Measurements from ENCODE around the gene CDK19.

DNA sequence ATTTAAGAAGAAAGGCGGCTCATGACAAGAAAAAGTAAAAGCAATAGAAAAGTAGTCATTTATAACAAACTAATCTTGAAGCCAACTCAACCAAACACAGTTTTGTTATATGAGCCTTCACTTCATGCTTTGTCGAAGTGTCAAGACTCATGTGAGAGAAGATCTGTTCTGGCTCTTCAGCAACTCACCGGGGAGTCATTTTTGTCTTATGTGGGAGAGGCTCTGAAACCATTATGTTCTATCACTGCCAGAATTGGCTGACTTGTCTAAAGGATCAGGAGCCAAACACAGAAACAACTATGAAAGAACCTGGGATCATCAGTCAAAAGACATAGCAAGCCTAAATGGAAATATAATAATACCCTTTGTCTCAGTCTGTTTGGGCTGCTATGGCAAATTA lies 105.2 kb downstream of the CDK19 start:
- TF ChIP-seq EZH2 (IDR thresholded peaks at IDR 0.05; ENCODE audit: low read length), result no peak
- TF ChIP-seq, protein P1, sequence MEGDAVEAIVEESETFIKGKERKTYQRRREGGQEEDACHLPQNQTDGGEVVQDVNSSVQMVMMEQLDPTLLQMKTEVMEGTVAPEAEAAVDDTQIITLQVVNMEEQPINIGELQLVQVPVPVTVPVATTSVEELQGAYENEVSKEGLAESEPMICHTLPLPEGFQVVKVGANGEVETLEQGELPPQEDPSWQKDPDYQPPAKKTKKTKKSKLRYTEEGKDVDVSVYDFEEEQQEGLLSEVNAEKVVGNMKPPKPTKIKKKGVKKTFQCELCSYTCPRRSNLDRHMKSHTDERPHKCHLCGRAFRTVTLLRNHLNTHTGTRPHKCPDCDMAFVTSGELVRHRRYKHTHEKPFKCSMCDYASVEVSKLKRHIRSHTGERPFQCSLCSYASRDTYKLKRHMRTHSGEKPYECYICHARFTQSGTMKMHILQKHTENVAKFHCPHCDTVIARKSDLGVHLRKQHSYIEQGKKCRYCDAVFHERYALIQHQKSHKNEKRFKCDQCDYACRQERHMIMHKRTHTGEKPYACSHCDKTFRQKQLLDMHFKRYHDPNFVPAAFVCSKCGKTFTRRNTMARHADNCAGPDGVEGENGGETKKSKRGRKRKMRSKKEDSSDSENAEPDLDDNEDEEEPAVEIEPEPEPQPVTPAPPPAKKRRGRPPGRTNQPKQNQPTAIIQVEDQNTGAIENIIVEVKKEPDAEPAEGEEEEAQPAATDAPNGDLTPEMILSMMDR (optimal IDR thresholded peaks at IDR 0.05 in 1 of 3, IDR thresholded peaks at IDR 0.05 in 1 of 3, conservative IDR thresholded peaks at IDR 0.05 in 1 of 3; ENCODE audit: extremely low read depth in 1 of 3, insufficient read depth in 2 of 3, low read length in 3 of 3), result no peak
